GM23338 (cell line): ENCODE results near the gene FAM149B1. TPM values are rescaled to one million over a fixed set of nuclear protein-coding genes. Genes with fewer than 3 reads are reported as not detected.

Experiments
- ATAC-seq: fragments of 200-7000 bp; cut with Tn5 transposase; 3 replicates; pipeline ENCODE4 v1.9.1; 2020
- DNase-seq: peaks from one replicate; pipeline ENCODE4 v3.0.0-alpha.2; 2015; ENCODE audit warnings: low spot score
- H2AFZ ChIP-seq: fragments of 200-600 bp; sonication (generic); 2 replicates; pipeline ENCODE4 v1.8.0; 2016; ENCODE audit warnings: antibody characterized with exemption, mild to moderate bottlenecking, moderate library complexity
- H3F3A ChIP-seq: fragments of 200-600 bp; sonication (generic); replicated peaks from 2 replicates; pipeline ENCODE4 v1.8.0; 2017; ENCODE audit warnings: antibody characterized with exemption, mixed run types, low read depth
- H3K27ac ChIP-seq: fragments of 200-600 bp; sonication (generic); 2 replicates; pipeline ENCODE4 v1.6.1; 2016; ENCODE audit warnings: low read depth
- H3K27me3 ChIP-seq: fragments of 200-600 bp; sonication (generic); 2 replicates; pipeline ENCODE4 v1.8.0; 2016; ENCODE audit warnings: mild to moderate bottlenecking, mixed run types, moderate library complexity; ENCODE audit not compliant: insufficient read depth
- H3K36me3 ChIP-seq: fragments of 200-600 bp; sonication (generic); 2 replicates; pipeline ENCODE4 v1.8.0; 2016; ENCODE audit warnings: mild to moderate bottlenecking; ENCODE audit not compliant: insufficient read depth
- H3K4me1 ChIP-seq: fragments of 200-600 bp; sonication (generic); 2 replicates; pipeline ENCODE4 v1.8.0; 2016; ENCODE audit warnings: mild to moderate bottlenecking, moderate library complexity; ENCODE audit not compliant: insufficient read depth
- H3K4me2 ChIP-seq: fragments of 200-600 bp; sonication (generic); 2 replicates; pipeline ENCODE4 v1.7.1; 2017; ENCODE audit warnings: mixed run types
- H3K4me3 ChIP-seq: fragments of 200-600 bp; sonication (generic); 2 replicates; pipeline ENCODE4 v1.6.1; 2016; ENCODE audit warnings: mixed run types
- H3K79me2 ChIP-seq: fragments of 200-600 bp; sonication (generic); replicated peaks from 2 replicates; pipeline ENCODE4 v1.8.0; 2017; ENCODE audit warnings: mild to moderate bottlenecking; ENCODE audit not compliant: insufficient read depth
- H3K9me2 ChIP-seq: fragments of 200-600 bp; sonication (generic); 2 replicates; pipeline ENCODE4 v1.8.0; 2017; ENCODE audit not compliant: insufficient read depth
- H4K20me1 ChIP-seq: fragments of 200-600 bp; sonication (generic); replicated peaks from 2 replicates; pipeline ENCODE4 v1.8.0; 2017; ENCODE audit warnings: mild to moderate bottlenecking; ENCODE audit not compliant: insufficient read depth
- H3K27ac Mint-ChIP-seq: 2 replicates; pipeline ENCODE4 v1.8.0; 2020; ENCODE audit warnings: inconsistent platforms, mild to moderate bottlenecking, moderate library complexity, mixed read lengths
- H3K27me3 Mint-ChIP-seq: 3 replicates; pipeline ENCODE4 v1.8.0; 2022; ENCODE audit warnings: low read depth, mild to moderate bottlenecking, moderate library complexity, mixed read lengths, inconsistent platforms; ENCODE audit not compliant: insufficient read depth, poor library complexity
- H3K36me3 Mint-ChIP-seq: 3 replicates; pipeline ENCODE4 v1.8.0; 2021; ENCODE audit warnings: low read depth, mild to moderate bottlenecking, inconsistent platforms, moderate library complexity, mixed read lengths
- H3K4me1 Mint-ChIP-seq: 3 replicates; pipeline ENCODE4 v1.8.0; 2020; ENCODE audit warnings: mild to moderate bottlenecking, inconsistent platforms, mixed read lengths
- H3K4me3 Mint-ChIP-seq: 3 replicates; pipeline ENCODE4 v1.8.0; 2021; ENCODE audit warnings: moderate library complexity, mild to moderate bottlenecking, inconsistent platforms, mixed read lengths
- H3K9me3 Mint-ChIP-seq: 3 replicates; pipeline ENCODE4 v1.8.0; 2020; ENCODE audit warnings: moderate library complexity, mild to moderate bottlenecking, inconsistent platforms, mixed read lengths
- JUNB ChIP-seq: IDR thresholded peaks from one replicate; pipeline ENCODE4 v1.6.1; 2016; ENCODE audit warnings: antibody characterized with exemption; ENCODE audit not compliant: unreplicated experiment
- NANOG ChIP-seq: IDR thresholded peaks from 2 replicates; pipeline ENCODE4 v1.6.1; 2016; ENCODE audit warnings: antibody characterized with exemption, borderline replicate concordance
- POLR2AphosphoS5 ChIP-seq: IDR thresholded peaks from 2 replicates; pipeline ENCODE4 v1.6.1; 2016; ENCODE audit warnings: antibody characterized with exemption, low read depth
- ZNF331 ChIP-seq: fragments of 250-450 bp; sonication (Bioruptor Pico); IDR thresholded peaks from 2 replicates; pipeline ENCODE4 v1.5.0; 2020; ENCODE audit warnings: low read depth, mild to moderate bottlenecking, moderate library complexity
- ZNF462 ChIP-seq: fragments of 250-450 bp; sonication (Bioruptor Pico); IDR thresholded peaks from 2 replicates; pipeline ENCODE4 v1.5.0; 2020; ENCODE audit warnings: mild to moderate bottlenecking, moderate library complexity
- polyA plus RNA-seq: library from polyadenylated mRNA; unstranded; fragments of >200 nt; fragmentation: Nextera tagmentation; extraction: Ambion mirVana; gene quantifications from 2 replicates; pipeline ENCODE4 v1.2.1, GENCODE V29; 2016
- total RNA-seq: library from RNA; depleted of rRNA; stranded (reverse); fragments of >200 nt; shearing (Covaris generic); gene quantifications from 2 replicates; pipeline ENCODE4 v1.2.3, GENCODE V29; 2014
- TF ChIP-seq, protein P1 (sequence below), 2 experiments: fragments of 200-600 bp in 1 of 2; sonication (generic) in 1 of 2; conservative IDR thresholded peaks; 2 replicates each; pipeline versions ENCODE4 v1.5.1 to v1.6.1; 2016 to 2017; ENCODE audit warnings: antibody characterized with exemption in 2 of 2, low read depth in 2 of 2, mild to moderate bottlenecking in 2 of 2, moderate library complexity in 1 of 2

FAM149B1 gene
- total and polyA plus RNA-seq, 2 experiments from 2014 or later: 11.2 to 19.3 TPM

GRCh38 chr10:73207883-73208282 is 40.0 kb downstream of the FAM149B1 start:
- Histone ChIP-seq H3K79me2 (no peaks in the 10 kb centered on the region), H3K27ac (no peak overlapping the region), H3K4me3 (no peak overlapping the region), H2AFZ (no peak overlapping the region), H4K20me1 (no peaks in the 10 kb centered on the region), H3K27me3 (no peaks in the 10 kb centered on the region), H3K9me2 (no peaks in the 10 kb centered on the region), H3K36me3 (no peaks in the 10 kb centered on the region), H3K4me2 (no peak overlapping the region), H3K4me1 (no peaks in the 10 kb centered on the region), H3F3A (no peaks in the 10 kb centered on the region)
- Mint-ChIP-seq H3K27me3 (peaks cover 5% of the 10 kb centered on the region), H3K27ac (no peak overlapping the region), H3K36me3 (peaks cover 39% of the 10 kb centered on the region), H3K4me3 (no peak overlapping the region), H3K4me1 (no peaks in the 10 kb centered on the region), H3K9me3 (peaks cover 33% of the 10 kb centered on the region)
- DNase-seq (no peak), ATAC-seq (no peak)
- TF ChIP-seq, protein P1, sequence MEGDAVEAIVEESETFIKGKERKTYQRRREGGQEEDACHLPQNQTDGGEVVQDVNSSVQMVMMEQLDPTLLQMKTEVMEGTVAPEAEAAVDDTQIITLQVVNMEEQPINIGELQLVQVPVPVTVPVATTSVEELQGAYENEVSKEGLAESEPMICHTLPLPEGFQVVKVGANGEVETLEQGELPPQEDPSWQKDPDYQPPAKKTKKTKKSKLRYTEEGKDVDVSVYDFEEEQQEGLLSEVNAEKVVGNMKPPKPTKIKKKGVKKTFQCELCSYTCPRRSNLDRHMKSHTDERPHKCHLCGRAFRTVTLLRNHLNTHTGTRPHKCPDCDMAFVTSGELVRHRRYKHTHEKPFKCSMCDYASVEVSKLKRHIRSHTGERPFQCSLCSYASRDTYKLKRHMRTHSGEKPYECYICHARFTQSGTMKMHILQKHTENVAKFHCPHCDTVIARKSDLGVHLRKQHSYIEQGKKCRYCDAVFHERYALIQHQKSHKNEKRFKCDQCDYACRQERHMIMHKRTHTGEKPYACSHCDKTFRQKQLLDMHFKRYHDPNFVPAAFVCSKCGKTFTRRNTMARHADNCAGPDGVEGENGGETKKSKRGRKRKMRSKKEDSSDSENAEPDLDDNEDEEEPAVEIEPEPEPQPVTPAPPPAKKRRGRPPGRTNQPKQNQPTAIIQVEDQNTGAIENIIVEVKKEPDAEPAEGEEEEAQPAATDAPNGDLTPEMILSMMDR (conservative IDR thresholded peaks at IDR 0.05; ENCODE audit: low read depth in 2 of 2): no peak
- TF ChIP-seq NANOG (no peak), ZNF462 (CRISPR knock-in tag) (no peak), JUNB (no peak), ZNF331 (CRISPR knock-in tag) (no peak), POLR2AphosphoS5 (no peak)
